HG03095 (cell line): Measurements from ENCODE around the gene CADPS.

Experiments used
- ATAC-seq: cut with Tn5 transposase; IDR thresholded peaks from one replicate; pipeline ENCODE4 v1.9.1; 2021; ENCODE audit warnings: moderate library complexity; ENCODE audit not compliant: unreplicated experiment

CADPS gene

DNA sequence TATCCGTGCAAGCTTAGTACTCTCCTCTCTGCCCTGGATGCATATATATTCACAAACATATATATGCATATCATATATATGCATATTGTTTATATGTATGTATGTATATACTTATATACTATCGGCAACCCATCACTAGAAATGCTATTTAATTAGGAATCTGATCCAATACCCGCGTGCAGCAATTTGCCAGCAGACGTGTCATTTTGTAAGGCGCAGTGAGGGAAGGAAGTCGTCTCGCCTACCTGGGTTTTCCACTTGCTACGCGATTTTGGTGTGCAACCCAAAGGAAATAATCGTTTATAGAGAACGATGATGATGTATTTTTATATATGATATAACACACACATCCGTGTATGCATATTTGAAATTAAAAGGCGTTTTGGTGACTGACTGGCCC is 496.3 kb downstream of the CADPS start:
- no peak for ATAC-seq

DNA sequence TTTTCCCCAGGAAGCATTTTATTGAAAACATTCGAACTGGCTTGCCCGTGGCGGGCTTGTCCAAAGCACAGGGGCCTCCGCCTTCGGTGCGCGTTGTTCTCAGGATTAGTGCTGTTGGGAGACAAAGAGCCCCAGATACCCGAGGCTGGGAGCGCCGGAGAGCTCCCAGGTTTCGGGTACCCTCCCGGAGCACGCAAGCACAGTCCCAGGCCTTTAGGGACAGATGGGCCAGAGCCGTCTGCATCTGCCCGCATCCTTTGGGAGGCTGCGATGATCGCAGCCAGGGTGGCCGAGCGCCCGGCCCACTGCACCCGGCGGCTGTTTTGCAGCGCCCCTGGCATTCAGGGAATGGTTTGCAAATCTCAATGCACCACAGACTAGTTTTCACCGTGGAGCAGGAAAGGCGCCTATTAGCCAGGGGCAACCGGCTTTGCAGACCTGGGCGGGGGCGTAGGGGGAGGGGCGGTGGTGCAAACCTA is 496.9 kb downstream of the CADPS start:
- ATAC-seq: no peak

DNA sequence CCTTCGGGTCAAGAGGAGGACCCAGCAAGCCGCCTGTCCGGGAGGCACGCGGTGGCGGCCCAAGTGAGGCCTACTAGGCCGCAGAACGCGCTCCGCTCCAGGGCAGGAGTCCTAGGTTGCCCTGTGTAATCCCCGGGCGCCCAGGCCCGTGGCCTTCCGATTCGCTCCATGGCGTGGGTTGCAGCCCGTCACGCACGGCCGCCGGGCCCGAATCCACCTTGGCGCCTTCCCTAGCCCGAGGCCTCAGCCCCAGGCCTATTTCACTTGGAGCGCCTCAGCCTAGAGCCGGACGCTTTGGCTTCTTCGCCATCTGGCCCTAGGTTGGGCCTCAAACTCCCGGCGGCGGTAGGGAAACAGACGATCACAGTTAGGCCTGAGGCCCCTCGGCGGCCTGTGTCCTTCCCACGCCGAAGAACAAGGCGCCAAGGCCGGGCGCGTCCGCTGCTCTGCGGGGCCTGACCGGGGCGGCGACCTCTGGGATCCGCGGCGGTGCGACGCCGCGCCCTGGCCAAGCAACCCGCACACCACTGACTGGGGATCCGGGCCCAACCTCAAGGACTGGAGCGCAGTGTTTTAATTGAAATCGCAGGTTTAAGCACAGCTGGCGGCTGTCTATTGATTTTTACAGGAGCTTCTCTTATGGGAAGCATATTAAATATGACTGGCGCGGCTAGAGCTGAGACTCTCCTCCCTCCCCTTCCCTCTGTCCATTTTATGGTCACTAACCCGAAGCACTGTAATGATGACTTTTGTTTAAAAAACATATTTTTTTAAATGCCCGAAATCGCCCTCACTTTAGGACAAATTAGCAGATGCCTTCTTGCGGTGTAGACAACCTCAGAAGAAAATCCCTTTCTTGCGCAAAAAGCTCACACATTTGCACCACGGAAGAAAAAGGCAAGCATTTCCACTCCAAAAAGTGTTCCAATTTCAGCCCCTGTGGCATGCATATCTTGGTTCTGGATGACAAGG is 498.0 kb downstream of the CADPS start:
- no peak for ATAC-seq

DNA sequence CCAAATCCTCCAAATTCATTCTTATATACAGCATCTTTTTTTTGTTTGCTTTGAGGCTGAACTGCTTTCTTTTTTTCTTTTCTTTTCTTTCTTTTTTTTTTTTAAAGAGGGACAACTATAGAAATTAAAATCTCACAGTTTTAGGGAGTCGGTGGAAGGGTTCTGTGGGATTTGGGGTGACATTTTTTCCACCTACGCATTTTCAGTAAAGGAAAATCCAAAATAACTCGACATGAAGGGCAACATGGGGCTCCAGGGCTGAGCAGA is 498.8 kb downstream of the CADPS start:
- ATAC-seq: no peak

DNA sequence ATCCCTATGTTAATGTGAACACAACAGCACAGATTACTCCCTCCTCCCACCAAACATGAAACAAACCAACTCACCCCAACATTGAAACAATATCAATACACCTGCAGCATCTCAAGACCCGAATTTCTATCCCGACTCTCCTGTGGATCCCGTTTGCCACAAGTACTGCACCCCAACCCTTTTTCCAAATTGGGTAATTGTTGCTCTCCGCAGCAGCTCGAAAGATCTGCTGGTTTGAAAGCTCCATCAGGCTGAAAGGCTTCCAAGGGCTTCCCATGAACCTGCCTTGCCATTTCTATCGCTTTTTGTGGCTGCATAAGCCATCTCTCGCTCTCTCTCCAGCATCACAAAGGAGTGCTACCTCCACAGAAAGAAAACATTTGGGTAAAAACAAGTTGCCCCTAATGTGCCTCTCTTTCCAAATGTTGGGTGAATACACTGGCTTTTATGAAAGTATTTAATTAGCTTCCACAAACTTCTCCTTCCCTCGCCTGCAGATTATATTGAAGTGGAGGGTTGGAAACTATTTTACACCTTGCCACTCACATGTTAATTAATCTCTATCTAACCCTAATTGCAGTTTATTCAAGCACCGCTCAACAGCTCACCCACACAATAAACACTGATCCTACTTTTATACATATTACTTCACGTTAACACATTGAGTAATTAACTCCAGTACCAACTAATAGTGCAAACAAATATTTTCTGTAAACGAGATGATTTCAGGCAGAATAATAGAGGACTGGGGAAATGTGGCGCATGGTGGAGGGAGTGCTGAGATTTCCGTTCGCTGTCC is 499.4 kb downstream of the CADPS start:
- no peak for ATAC-seq

DNA sequence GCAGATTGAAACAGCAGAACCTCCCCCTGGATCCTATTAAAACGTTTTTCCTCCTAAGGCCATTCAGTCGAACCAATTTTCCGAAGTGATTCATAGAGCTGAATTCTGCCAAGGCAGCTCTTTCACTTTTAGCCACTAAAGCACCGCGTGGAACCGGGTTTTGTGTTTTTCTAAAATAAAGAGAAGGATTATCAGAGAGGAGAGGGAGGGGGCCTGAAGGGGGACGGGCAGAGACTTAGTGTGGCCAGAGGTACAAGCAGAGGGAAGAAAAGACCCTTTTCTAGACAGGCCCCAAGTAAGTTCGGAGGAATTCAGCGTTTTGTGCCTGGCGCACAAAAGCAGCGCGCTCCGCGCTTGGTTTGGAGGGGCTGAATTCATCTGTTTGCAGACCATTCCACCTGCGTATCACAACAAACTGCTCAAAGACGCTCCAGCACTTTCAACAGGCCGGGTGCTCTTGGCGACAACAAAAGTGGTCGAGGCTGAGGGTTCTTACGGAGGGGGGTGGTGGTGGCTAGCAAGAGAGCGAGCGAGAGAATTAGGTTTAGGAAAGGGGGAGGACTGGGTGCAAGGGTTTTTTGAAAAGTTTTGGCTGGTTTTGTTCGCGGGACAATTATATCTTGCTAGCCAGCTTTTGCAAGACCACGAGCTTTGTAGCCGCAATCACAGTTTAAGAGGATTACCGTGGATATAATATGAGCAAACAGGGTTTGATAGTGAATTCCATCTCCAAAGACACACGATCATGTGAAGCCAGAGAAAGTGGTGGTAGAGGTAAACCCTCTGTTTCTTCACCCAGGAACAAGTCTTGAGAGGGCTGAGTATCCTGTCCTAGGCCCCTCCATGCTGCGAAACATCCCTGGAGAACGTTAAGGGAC is 500.6 kb downstream of the CADPS start:
- ATAC-seq: no peak

DNA sequence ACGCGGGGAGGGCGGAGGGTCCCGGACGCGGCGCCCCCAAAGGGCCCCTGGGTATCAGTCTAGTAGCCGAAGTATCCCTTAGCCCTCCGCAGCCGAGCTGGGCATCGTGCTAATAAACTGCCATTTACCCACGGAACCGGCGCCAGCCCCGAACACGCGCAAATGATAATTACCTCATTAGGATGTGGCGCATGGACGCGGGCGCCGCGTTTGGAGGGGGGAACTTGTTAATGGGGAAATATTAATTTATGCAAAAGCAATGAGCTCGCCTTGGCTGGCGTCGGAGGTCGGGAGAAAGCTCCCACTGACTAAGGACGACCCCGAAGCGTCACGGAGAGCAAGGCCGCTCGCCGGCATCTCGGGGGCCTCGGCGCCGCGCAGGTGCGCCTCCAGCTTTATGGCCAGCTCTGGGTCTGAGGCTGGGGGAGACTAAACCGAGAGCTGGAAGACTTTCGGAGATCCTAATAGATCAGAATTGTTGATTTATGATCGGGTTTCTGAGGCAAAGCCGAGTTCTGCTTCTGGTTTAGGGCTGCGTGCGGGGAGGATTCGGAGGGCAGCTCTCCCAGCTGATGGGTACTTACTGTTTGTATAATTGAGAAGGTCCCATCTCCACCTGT is 501.4 kb downstream of the CADPS start:
- no peak for ATAC-seq

DNA sequence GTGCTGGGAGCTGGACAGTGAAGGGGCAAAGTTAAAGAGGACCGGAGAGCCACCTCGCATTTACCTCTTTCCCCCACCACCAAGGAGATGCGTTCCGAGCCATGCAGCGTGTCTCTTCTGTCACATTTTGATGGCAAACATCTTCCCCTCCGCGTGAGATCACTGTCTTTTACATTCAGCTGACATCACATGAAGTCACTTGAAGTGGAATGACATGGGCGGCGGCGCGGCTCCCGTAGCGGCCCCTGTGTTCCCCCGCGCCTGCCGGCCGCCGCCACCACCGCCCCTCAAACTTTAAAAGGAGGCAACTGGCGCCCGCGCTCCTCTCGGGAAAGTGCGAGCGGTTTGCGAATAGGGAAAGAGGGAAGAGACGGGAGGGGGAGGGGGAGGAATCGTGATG is 502.0 kb downstream of the CADPS start, which contains the start of gene FEZF2:
FEZF2 (minus strand) TSS at position 336 of the 400 bp plus-strand sequence. CDS start 682 bp downstream, outside the sequence.
- ATAC-seq: no peak

DNA sequence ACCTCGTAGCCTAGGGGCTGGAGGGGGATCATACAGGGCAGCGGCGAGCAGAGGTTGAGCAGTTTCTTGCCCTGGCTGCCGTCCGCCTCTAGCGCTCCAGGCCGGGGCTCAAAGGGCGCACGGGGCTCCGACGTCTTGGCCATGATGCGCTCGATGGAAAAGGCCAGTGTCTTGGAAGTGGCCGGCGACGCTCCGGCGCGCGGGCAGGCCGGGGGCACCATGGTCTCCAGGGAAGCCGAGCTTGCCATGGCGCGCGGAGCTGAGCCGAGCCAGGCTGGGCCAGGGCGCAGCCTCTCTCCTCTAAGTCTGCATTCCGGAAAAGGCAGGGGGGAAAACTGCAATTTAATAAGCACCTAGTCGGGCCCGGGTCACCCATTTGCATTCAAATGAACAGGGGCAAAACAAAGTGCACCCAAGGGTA is 502.6 kb downstream of the CADPS start:
- ATAC-seq: no peak

DNA sequence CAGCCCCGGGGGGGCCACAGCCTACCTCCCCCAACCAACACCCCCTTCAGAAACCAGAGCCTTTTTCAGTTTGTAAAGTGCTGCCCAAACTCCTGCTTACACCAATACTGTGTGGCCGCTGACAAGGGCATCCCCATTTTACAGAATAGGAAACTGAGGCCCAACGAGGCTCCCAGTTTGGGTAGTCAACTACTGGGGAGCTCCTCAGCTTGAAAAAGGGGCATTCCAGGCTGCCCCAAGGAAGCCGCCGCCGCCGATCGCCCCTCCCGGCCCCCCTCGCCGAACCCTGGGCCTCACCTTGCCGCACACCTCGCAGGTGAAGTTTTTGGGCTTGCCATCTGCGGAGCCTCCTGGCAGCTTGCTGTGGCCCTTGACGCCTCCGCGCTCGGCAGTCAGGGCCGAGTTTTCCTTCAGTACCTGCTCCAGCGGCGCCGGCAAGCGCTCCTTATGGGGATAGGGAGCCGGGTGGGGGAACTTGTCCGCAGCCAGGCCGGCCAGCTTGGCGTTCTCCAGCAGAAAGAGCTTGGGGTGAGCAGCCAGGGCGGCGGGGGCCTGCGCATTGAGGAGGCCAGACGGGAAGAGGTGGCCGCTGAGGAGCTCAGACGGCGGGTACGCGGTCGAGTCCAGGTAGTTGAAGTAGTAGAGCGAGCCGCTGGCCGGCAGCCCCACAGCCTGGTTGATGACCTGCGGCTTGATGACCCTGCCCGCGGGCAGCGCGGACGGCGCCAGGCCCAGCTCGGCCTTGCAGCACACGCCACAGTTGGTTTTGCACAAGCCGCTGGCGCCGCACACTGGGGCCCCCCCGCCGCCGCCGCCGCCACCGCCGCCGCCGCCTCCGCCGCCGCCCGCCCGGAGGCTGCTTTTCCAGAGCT is 503.3 kb downstream of the CADPS start:
- no peak for ATAC-seq

DNA sequence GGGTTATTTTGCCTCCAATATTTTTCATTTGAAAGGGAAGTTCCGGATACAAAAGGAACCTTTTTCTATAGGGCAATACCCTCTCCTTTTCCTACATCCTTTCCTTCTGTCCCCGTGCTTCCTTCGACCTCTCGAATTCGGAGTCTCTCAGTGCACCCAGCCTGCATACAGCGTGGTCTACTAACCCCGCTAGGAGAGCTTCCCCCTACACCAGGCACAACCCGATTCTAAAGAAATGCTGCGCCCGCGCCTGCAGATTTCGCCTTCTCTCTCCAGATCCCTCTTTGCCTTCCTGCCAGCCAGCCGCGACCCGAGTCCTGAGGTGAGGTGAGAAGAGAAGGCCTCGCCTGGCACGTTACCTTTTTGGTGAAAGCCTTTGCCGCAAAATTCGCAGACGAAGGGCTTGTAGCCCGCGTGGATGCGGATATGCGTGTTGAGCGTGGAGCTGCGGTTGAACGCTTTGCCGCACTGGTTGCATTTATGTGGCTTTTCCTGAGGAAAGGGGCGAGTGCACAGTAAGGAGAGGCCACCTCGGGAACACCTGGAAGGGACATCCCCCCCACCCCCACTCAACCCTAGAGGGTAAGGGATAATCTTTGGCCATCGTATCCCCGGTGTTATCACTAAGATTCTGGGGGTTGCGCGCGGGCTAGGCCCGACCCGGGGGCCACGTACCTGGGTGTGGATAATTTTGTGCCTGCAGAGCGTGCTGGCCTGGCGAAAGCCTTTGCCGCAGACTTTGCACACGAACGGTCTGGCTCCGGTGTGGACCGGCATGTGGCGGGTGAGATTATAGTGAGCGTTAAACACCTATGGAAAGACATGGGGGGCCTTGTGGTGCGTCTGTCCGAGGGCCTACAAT is 504.1 kb downstream of the CADPS start:
- ATAC-seq: no peak

DNA sequence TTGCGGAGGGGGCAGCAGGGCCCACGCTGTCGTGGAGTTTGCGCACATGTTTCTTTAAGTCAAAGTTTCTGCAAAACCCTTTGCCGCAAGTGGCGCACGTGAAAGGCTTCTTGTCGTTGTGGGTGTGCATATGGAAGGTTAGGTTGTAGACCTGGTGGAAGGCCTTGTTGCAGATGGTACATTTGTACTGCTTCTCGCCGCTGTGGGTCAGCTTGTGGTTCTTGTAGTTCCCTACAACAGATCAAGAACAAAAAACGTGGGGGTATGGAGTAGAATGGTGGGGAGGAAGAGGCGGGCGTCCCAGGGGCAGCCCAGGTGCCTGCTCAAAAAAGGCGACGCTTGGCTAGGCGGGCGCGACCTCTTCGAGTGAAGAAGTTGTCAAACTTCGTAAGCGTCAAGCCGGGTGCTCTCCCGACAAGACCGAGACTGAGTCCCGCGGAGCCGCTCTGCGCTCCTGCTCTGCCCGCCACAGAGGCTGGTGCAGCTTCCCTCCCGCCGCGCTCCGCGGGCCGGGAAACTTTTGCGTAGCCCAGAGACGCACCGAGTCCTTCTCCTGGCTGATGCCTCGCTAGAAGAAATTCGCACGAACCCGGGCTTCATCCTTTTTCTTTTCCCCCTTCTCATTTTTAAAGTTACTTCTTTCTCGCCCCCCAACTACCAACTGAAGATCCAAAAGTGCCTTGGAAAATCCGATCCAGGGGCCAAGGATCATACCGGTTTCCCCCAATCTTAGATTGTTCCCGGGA is 504.9 kb downstream of the CADPS start:
- no peak for ATAC-seq

DNA sequence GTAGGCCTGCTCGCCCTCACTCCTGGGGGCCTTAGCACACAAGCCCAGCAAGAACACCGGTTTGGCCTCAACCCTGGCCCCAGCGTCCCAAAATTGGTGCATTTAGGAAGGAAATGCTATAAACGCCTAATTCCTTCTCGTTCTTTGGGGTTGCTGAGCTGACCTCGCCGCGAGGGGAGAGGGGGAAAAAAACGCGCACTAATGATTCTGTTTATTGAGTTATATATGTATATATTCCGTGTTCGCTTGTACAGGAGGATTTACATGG is 505.8 kb downstream of the CADPS start:
- ATAC-seq: no peak

DNA sequence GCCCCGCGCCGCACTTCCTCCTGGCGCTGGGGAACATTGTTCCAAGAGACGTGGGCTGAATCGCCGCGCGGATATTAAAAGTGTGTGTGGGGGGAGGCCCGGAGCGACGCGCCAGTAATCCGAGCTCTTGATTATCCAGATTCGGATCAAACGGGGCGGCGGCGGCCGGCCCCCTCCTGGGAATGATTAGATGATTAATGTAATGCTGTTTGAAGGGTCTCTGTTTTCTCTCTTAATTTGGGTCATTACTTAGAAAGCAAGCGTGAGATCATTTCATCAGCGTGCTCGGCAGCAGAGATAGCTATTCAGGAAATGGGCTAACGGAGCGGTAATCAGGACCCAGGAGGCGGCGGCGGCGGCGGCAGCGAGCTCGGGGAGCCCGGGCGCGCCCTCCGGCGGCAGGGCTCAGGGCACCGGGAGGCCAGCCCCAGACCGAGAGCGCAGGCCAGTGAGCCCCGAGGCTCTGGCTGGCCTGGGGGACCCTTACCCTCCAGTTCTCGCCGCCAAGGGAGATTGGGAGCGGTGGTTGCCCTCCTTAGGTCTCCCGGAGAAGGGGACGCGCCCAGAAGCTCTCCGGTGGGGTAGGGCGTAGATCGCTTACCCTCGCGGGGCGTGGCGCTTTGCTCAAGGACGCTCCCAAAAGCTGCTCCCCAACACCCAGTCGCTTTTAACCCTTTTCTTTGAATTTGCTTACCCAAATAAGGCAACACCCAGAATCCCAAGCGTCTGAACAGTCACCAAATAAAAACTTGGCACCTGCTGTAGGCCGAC is 506.3 kb downstream of the CADPS start:
- no peak for ATAC-seq

DNA sequence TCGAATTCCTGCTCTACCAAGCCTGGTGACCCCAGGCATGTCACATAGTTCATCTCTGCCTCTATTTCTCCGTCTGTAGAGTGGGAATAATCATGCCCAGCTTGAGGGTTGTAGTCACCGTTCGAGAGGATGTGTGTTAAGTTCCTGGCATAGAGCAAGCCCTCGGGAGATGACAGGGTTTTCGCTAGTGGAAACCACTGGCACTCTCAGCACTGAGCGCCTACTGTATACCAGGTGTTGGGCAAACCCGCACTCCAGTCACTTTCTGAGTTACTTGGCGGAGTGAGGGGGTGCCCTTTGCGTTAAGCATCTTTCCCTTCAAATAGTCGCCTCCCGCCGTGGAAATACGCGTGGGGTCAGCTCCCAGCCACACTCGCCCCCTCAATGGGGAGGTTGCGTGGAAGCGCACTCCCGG is 506.9 kb downstream of the CADPS start:
- ATAC-seq: no peak

DNA sequence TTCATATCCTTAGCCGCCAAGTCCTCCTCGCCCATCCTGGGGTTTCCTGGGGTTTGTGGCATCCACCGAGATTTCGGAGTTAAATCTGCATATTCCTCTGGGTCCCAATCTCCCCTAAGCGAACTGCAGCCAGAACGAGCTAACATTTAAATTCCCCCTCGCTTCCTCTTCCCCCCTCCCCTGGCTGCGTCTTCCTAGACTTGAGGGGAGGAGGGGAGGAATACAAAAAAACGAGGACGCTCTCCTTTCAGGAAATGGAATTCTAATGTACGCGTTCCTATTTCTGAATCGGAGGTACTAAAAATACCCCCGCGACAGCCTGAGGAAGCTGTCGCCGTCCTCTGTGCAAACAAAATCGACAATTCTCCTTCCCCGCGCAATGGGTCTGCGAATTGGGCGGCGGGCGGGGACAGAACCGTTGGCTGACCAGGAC is 507.4 kb downstream of the CADPS start:
- no peak for ATAC-seq

DNA sequence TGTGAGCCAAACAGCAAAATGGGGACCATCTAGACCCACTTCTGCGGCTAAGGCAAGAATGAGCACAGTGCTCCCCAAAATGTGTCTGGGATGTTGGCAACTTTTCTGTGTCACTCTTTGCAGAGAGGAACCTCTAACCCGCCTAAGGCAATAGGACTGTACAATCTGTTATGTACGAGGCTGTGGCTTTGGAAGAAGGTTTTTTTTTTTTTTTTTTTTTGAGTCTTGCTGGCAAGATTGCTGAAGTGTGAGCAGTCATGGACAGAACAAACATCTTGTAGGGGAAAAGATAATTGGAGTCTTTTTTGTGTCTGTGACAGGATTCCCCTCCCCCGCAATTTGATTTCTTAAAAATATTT is 509.1 kb downstream of the CADPS start:
- ATAC-seq: no peak
